Stimulated activated CD8-positive, alpha-beta memory T cell treated with anti-CD3 and anti-CD28 coated beads, Interleukin-15, amount 100 ng/mL, for 48 hours (primary cell): ENCODE results near the gene THEMIS.
A peak's percentile ranks its signal among the peaks of the same experiment; 100 is the strongest.
"Not testable (repeated sequence)": the region's sequence is repeated elsewhere in the genome, so short reads cannot be mapped to it uniquely, and the experiment has no call there.

Experiments used
- DNase-seq, 2 donors: peaks; one replicate each; pipeline ENCODE4 v3.0.0-alpha.2; 2020; ENCODE audit warnings: low read depth in 2 of 2

Gene THEMIS, protein sequence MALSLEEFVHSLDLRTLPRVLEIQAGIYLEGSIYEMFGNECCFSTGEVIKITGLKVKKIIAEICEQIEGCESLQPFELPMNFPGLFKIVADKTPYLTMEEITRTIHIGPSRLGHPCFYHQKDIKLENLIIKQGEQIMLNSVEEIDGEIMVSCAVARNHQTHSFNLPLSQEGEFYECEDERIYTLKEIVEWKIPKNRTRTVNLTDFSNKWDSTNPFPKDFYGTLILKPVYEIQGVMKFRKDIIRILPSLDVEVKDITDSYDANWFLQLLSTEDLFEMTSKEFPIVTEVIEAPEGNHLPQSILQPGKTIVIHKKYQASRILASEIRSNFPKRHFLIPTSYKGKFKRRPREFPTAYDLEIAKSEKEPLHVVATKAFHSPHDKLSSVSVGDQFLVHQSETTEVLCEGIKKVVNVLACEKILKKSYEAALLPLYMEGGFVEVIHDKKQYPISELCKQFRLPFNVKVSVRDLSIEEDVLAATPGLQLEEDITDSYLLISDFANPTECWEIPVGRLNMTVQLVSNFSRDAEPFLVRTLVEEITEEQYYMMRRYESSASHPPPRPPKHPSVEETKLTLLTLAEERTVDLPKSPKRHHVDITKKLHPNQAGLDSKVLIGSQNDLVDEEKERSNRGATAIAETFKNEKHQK

DNA sequence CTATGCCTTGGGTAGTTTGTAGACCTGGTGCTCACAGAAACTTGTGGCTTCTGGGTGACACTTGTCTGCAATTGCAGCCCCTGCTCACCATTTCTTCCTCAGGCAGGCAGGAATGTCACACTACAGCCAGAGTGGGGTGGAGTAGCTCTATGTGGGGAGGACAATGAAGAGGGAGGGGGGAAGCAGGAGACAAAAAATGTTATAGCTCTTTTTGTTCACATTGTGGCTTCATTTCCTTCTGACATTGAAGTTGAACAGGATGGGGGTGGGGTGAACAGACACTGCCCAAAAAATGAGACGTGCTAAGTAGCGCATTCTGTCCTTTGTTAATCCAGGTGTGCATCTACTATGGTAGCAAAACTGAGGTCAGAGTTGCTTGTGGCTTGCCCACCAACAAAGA is at the start of gene THEMIS:
THEMIS (minus strand) TSS at position 124 of the 400 bp plus-strand sequence. CDS start 126 bp downstream, outside the sequence.
- DNase-seq: peak in 1 of 2 donors; percentile 26

- no peak for DNase-seq
Observed at GRCh38 chr6:127949251-127949650, 48.4 kb upstream of the THEMIS start.

DNA sequence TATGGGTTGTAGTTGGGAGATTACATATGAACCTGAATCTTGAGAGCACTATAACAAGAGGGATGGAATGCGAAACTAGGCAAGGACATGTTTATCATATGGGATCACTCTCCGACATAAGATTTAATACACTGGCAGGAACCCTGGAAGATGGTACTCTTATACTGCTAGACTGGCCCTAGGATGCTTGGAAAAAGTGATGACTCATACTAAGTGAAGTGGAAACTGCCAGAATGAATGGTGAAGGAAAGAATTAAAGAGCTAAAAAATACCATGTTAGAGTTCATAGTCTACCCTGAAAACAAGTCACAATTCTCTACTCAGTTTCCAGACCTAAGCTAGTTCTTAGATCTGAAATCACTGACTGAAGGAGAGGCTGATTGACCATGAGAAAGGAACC is 45.5 kb upstream of the THEMIS start:
- DNase-seq: no peak

DNA sequence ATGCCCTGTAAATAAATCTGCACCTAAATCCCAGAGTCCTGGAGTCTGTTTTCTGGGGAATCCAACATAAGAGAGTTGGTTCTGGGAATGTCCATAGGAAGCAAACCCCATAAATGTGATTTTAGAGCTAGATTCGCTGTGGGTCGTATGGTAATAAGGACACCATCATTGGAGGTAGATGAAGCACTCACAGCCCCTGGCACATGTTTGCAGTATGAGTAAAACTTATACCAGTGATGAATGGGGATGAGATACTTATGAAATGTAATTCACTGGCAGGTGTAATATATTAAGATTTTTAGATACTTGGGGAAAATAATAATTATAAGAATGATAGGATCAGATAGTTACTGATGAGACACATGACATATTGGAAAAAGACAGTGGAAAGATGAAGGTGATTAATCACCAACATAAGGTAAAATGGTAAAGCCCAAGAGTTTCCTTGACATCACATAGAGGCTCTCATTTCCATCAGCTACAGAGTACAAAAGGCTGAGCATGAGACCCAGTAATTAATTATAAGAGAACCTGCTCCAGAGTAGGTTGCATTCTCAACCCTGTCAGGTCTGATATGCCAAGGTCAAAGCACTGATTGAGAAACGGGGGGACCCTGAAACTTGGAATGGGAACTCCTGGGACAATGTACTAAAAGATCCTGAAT is 44.7 kb upstream of the THEMIS start:
- no peak for DNase-seq

- no peak for DNase-seq
Observed at GRCh38 chr6:127941228-127941627, 40.4 kb upstream of the THEMIS start.

DNA sequence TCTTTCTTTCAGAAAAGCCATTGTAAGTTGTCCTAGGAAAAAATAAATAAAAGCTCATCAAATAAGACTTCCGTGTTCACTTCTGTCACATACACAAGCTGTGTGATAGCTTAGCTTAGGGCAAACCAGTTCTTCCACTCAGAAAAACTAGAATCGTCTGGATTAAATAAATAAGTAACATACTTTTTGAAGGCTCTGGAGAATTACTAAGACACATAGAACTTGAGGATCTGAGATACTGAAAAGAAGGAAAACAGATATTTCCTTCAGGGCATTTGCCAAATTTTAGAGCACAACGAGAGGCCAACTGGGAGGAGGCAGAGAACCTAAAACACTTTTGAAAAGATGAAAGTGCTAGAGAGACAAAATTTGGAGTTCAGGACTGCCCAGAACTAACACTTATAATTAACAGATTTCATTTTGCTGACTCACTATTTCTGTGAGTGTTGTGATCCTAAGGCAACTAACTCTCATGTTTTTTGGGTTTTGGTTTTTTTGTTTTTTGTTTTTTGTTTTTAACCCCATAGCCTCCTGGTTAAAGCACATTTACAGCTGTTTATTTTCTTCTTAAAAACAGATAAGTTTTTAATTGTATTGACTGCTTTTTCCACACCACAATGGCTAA is 38.7 kb upstream of the THEMIS start:
- no peak for DNase-seq

- DNase-seq: no peak
Observed at GRCh38 chr6:127938701-127939100, 37.8 kb upstream of the THEMIS start.

GRCh38 chr6:127937747-127938146 is 36.9 kb upstream of the THEMIS start:
- DNase-seq: no peak

DNA sequence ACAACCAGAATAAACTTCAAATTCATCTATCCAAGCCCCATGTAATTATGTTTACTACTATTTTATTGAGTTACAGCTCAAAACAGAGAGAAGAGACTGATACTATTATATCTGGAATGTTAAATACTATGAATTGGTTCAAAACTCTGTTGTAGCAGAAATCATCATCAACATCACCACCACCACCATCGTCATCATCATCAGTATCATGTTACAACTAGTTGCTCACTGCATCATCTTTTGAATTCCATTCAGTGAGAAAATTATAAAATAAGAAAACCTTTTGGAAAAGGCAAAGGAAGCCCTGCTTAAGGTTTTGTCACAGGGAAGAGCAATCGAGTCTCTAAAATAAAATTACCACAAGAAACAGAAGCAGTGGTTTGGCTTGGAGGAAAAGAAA is 36.2 kb upstream of the THEMIS start:
- DNase-seq: no peak

- DNase-seq: no peak
Observed at GRCh38 chr6:127934956-127935355, 34.1 kb upstream of the THEMIS start.

- DNase-seq: peak in 1 of 2 donors; percentile 15
Observed at GRCh38 chr6:127933852-127934840, 33.3 kb upstream of the THEMIS start.

GRCh38 chr6:127933137-127933536 is 32.3 kb upstream of the THEMIS start:
- no peak for DNase-seq

GRCh38 chr6:127932708-127933107 is 31.9 kb upstream of the THEMIS start:
- no peak for DNase-seq

- DNase-seq: not testable (repeated sequence)
Observed at GRCh38 chr6:127926441-127926840, 25.6 kb upstream of the THEMIS start.

DNA sequence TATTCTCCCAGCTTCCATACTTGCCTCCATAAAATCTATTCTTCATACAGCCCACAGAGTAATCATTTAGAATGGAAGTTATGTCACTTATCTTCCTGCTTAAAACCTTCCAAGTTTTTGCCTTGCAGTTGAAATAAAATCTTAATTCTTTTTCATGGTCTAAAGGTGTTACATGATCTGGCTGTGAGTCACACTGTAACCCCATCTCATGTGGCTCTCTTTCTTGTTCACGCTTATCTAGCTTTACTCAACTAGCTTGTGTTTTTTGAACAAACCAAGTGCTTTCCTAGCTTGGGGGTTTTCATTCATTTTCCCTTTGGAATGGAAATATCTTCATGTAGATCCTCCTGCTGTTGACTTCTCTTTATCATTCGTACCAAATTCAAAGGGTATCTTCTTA is 23.6 kb upstream of the THEMIS start:
- no peak for DNase-seq

- no peak for DNase-seq
Observed at GRCh38 chr6:127924031-127924430, 23.2 kb upstream of the THEMIS start.

DNA sequence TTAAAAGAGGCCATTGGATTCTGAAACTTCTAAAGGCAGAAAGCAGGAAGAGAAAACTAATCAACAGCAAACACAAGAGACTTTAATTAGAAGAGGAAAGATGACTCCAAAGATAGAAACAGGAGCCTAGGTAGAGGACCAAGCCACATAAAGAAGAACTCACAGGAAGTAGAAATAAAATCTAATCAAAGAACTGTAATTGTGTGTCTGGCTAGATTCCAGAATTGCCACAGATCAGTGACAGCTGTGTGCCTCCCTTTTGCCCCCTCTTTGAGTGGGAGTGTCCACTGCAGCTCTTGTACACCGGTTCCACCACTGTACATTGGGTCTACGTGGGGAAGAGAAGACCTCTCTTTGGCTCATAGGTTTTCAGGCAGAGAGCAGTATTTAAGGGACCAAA is 22.3 kb upstream of the THEMIS start:
- no peak for DNase-seq

- DNase-seq: no peak
Observed at GRCh38 chr6:127921982-127922381, 21.1 kb upstream of the THEMIS start.

GRCh38 chr6:127920804-127921203 is 19.9 kb upstream of the THEMIS start:
- no peak for DNase-seq

GRCh38 chr6:127918506-127919427 is 17.9 kb upstream of the THEMIS start:
- DNase-seq: no peak
